Caki2 (cell line): ENCODE results near the gene SIN3A. TPM values are rescaled to one million over a fixed set of nuclear protein-coding genes. Genes with fewer than 3 reads are reported as not detected.

Experiments
- DNase-seq: peaks from one replicate; pipeline ENCODE4 v3.0.0-alpha.2; 2015; ENCODE audit warnings: low read depth
- in situ Hi-C: cut with HindIII; loops from 2 replicates; pipeline ENCODE4 v1.10.0; 2016; ENCODE audit warnings: low sequenced_read_pairs, low pct_unique_long_range_greater_than_20kb, mixed read lengths
- total RNA-seq: library from RNA; depleted of rRNA; stranded (reverse); fragments of >200 nt; shearing (Covaris generic); gene quantifications from 2 replicates; pipeline ENCODE4 v1.2.3, GENCODE V29; 2014; ENCODE audit warnings: low replicate concordance; rRNA removed

Gene SIN3A
- total RNA-seq, 1 experiment from 2014 or later, result 32.6 TPM

GRCh38 chr15:75328493-75329314 is 122.8 kb downstream of the SIN3A start:
- in situ Hi-C loops, result no loop called here

DNA sequence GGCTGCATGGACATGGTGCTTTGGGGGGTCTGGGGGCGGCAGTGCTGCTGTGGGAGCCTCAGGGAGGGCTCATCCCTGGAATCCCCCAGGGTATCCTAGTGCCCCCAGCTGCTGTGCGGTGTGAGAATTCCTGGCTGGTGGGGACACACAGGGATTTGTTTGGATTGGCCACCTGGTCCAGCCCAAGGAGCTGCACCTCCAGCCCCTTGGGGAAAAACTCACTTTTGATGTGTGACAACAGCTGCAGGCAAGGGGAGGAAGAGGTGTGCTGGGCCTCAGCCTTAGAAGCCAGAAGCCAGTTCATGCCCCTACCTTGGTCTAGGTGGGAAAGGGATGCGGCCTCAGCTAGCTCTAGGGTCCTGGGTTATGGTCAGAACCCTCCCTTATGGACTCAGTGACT is 124.0 kb downstream of the SIN3A start:
- in situ Hi-C loops, result no loop called here
- DNase-seq, result no peak

More at GRCh38 chr15:75328493-75329314, 122.8 kb downstream of the SIN3A start:
- no peak for DNase-seq

- no peak for DNase-seq
- in situ Hi-C loops, result no loop called here
Measured at GRCh38 chr15:75327005-75327404, 124.5 kb downstream of the SIN3A start.

- DNase-seq, result no peak
- in situ Hi-C loops, result no loop called here
Measured at GRCh38 chr15:75325922-75326321, 125.6 kb downstream of the SIN3A start.

- in situ Hi-C loops, result no loop called here
- no peak for DNase-seq
Measured at GRCh38 chr15:75321711-75322110, 129.8 kb downstream of the SIN3A start.

Other genes with a start within 250 kb of the SIN3A start
- gene C15orf39, start 249.8 kb downstream of the SIN3A start, total RNA-seq, result 7.6 and 7.7 TPM in 2 replicates
- gene GOLGA6C, start 193.4 kb downstream of the SIN3A start, total RNA-seq, result not detected in 2 replicates
- not detected in 2 replicates for gene GOLGA6D, start 168.9 kb downstream of the SIN3A start, total RNA-seq
- gene COMMD4, start 115.6 kb downstream of the SIN3A start, total RNA-seq, result 165 and 212 TPM in 2 replicates
- not detected in 2 replicates for gene NEIL1, start 104.7 kb downstream of the SIN3A start, total RNA-seq
- 66.8 and 90.6 TPM in 2 replicates for gene MAN2C1, start 83.1 kb downstream of the SIN3A start, total RNA-seq
- 13.8 and 18.1 TPM in 2 replicates for gene PTPN9, start 127.6 kb upstream of the SIN3A start, total RNA-seq
- gene SNUPN, start 174.0 kb upstream of the SIN3A start, total RNA-seq, result 37.9 and 38.7 TPM in 2 replicates
- 52.3 and 76.2 TPM in 2 replicates for gene IMP3, start 188.5 kb upstream of the SIN3A start, total RNA-seq
- 9.0 and 10.2 TPM in 2 replicates for gene SNX33, start 196.2 kb upstream of the SIN3A start, total RNA-seq